Measurements from ENCODE around the gene WDTC1.

WDTC1 gene

GRCh38 chr1:27338751-27339150 lies 104.3 kb downstream of the WDTC1 start:
- Histone ChIP-seq H3K9me2 (ENCODE audit: low read depth, low read length) (no peaks in the 10 kb centered on the region), H3K79me2 (ENCODE audit: insufficient read depth, low read length) (no peaks in the 10 kb centered on the region), H3K27me3 (ENCODE audit: insufficient read depth, low read length) (no peaks in the 10 kb centered on the region), H3K4me2 (ENCODE audit: low read length) (no peak overlapping the region), H3K4me3 (ENCODE audit: low read depth, low read length, poor library complexity, severe bottlenecking) (no peak overlapping the region), H3K9ac (ENCODE audit: low read length) (no peak overlapping the region), H2AFZ (ENCODE audit: low read length) (no peak overlapping the region), H3K36me3 (ENCODE audit: insufficient read depth, low read length) (peaks cover 31% of the 10 kb centered on the region), H3K27ac (ENCODE audit: low read depth, low read length, poor library complexity, severe bottlenecking) (no peak overlapping the region), H3F3A (ENCODE audit: insufficient read depth, low read length) (no peaks in the 10 kb centered on the region), H3K9me3 (ENCODE audit: low read length) (no peaks in the 10 kb centered on the region), H3K4me1 (ENCODE audit: insufficient read depth, low read length, severe bottlenecking) (peaks cover 37% of the 10 kb centered on the region), H4K20me1 (ENCODE audit: insufficient read depth, low read length) (no peaks in the 10 kb centered on the region)
- no peak for TF ChIP-seq EZH2 (IDR thresholded peaks at IDR 0.05; ENCODE audit: borderline replicate concordance, low read length)

GRCh38 chr1:27339213-27339612 lies 104.8 kb downstream of the WDTC1 start:
- Histone ChIP-seq H3K9me3 (ENCODE audit: low read length) (no peaks in the 10 kb centered on the region), H3K79me2 (ENCODE audit: insufficient read depth, low read length) (no peaks in the 10 kb centered on the region), H3K36me3 (ENCODE audit: insufficient read depth, low read length) (peaks cover 27% of the 10 kb centered on the region), H3K4me2 (ENCODE audit: low read length) (no peak overlapping the region), H3K9ac (ENCODE audit: low read length) (no peak overlapping the region), H3K9me2 (ENCODE audit: low read depth, low read length) (no peaks in the 10 kb centered on the region), H4K20me1 (ENCODE audit: insufficient read depth, low read length) (no peaks in the 10 kb centered on the region), H3F3A (ENCODE audit: insufficient read depth, low read length) (no peaks in the 10 kb centered on the region), H2AFZ (ENCODE audit: low read length) (no peak overlapping the region), H3K27ac (ENCODE audit: low read depth, low read length, poor library complexity, severe bottlenecking) (no peak overlapping the region), H3K4me3 (ENCODE audit: low read depth, low read length, poor library complexity, severe bottlenecking) (no peak overlapping the region), H3K4me1 (ENCODE audit: insufficient read depth, low read length, severe bottlenecking) (peaks cover 39% of the 10 kb centered on the region), H3K27me3 (ENCODE audit: insufficient read depth, low read length) (no peaks in the 10 kb centered on the region)
- TF ChIP-seq CTCF (IDR thresholded peaks at IDR 0.05; ENCODE audit: low read length) (no peak), EZH2 (IDR thresholded peaks at IDR 0.05; ENCODE audit: borderline replicate concordance, low read length) (no peak)

- Histone ChIP-seq H4K20me1 (ENCODE audit: insufficient read depth, low read length) (no peaks in the 10 kb centered on the region), H3K4me1 (ENCODE audit: insufficient read depth, low read length, severe bottlenecking) (peaks cover 39% of the 10 kb centered on the region), H3K4me3 (ENCODE audit: low read depth, low read length, poor library complexity, severe bottlenecking) (peak within 1 kb of the TSS; percentile 79), H3K36me3 (ENCODE audit: insufficient read depth, low read length) (peaks cover 2% of the 10 kb centered on the region), H3K9me2 (ENCODE audit: low read depth, low read length) (no peaks in the 10 kb centered on the region), H3K9ac (ENCODE audit: low read length) (peak within 1 kb of the TSS; percentile 76), H3K79me2 (ENCODE audit: insufficient read depth, low read length) (no peaks in the 10 kb centered on the region), H3K27ac (ENCODE audit: low read depth, low read length, poor library complexity, severe bottlenecking) (peak within 1 kb of the TSS; percentile 73), H3K4me2 (ENCODE audit: low read length) (peak within 1 kb of the TSS; percentile 93), H2AFZ (ENCODE audit: low read length) (no peak within 1 kb of the TSS), H3K9me3 (ENCODE audit: low read length) (no peaks in the 10 kb centered on the region), H3F3A (ENCODE audit: insufficient read depth, low read length) (no peaks in the 10 kb centered on the region), H3K27me3 (ENCODE audit: insufficient read depth, low read length) (no peaks in the 10 kb centered on the region)
- no peak; the same call in 1 of the 2 replicates for TF ChIP-seq CTCF (IDR thresholded peaks at IDR 0.05; ENCODE audit: low read length)
- TF ChIP-seq EZH2 (IDR thresholded peaks at IDR 0.05; ENCODE audit: borderline replicate concordance, low read length): no peak
These were observed 107.3 kb downstream of the WDTC1 start, which contains the start of gene SYTL1 for GRCh38 chr1:27341525-27342252. Gene SYTL1, plus strand, starts transcription at chr1:27342022. Its CDS starts 3,313 bp downstream, at chr1:27345335.

GRCh38 chr1:27342391-27342777 lies 108.0 kb downstream of the WDTC1 start:
- H3K4me1 ChIP-seq (ENCODE audit: insufficient read depth, low read length, severe bottlenecking): peaks cover 39% of the 10 kb centered on the region
- no peaks in the 10 kb centered on the region for H3K79me2 ChIP-seq (ENCODE audit: insufficient read depth, low read length)
- H3K9me3 ChIP-seq (ENCODE audit: low read length): no peaks in the 10 kb centered on the region
- H2AFZ ChIP-seq (ENCODE audit: low read length): no peak overlapping the region
- H3K9me2 ChIP-seq (ENCODE audit: low read depth, low read length): no peaks in the 10 kb centered on the region
- peak overlapping the region; percentile 73 for H3K27ac ChIP-seq (ENCODE audit: low read depth, low read length, poor library complexity, severe bottlenecking)
- no peaks in the 10 kb centered on the region for H4K20me1 ChIP-seq (ENCODE audit: insufficient read depth, low read length)
- H3K4me2 ChIP-seq (ENCODE audit: low read length): peak overlapping the region; percentile 93
- no peaks in the 10 kb centered on the region for H3K27me3 ChIP-seq (ENCODE audit: insufficient read depth, low read length)
- H3K4me3 ChIP-seq (ENCODE audit: low read depth, low read length, poor library complexity, severe bottlenecking): peak overlapping the region; percentile 79
- H3F3A ChIP-seq (ENCODE audit: insufficient read depth, low read length): no peaks in the 10 kb centered on the region
- no peaks in the 10 kb centered on the region for H3K36me3 ChIP-seq (ENCODE audit: insufficient read depth, low read length)
- TF ChIP-seq EZH2 (IDR thresholded peaks at IDR 0.05; ENCODE audit: borderline replicate concordance, low read length) (no peak), CTCF (IDR thresholded peaks at IDR 0.05; ENCODE audit: low read length) (no peak)
- H3K9ac ChIP-seq (ENCODE audit: low read length): peak overlapping the region; percentile 76
